ENCODE data around the gene NUP50. TPM values are rescaled to one million over a fixed set of nuclear protein-coding genes. Genes with fewer than 3 reads are reported as not detected.

NUP50 gene
- total and polyA plus RNA-seq, 8 donors: 14.6 to 443 (median 113) TPM

GRCh38 chr22:45202333-45203149 lies 38.8 kb downstream of the NUP50 start:
- peak overlapping the region in 3 of 5 donors; percentile 21 to 59 (median 23) for H3K27ac ChIP-seq

GRCh38 chr22:45203150-45203951 lies 39.6 kb downstream of the NUP50 start:
- Histone ChIP-seq H3K9me3 (no peaks in the 10 kb centered on the region), H3K4me1 (peaks cover 14 to 32% (median 22%) of the 10 kb centered on the region in 4 donors), H3K36me3 (peaks cover 24 to 85% (median 70%) of the 10 kb centered on the region in 4 donors), H3K27ac (no peak overlapping the region), H3K4me3 (no peak overlapping the region), H3K27me3 (no peaks in the 10 kb centered on the region)
- intact Hi-C loops (cut with DNase I; ENCODE audit: low total_unique reads): no loop called here
- 94 to 96% (median 95%) methylated on average over 16 to 40 of the region's 40 CpGs for WGBS, 5 donors
- TF ChIP-seq EP300 (IDR thresholded peaks at IDR 0.05) (no peak), POLR2A (IDR thresholded peaks at IDR 0.05) (no peak), POLR2AphosphoS5 (IDR thresholded peaks at IDR 0.05) (no peak)
- no peak for DNase-seq

More at GRCh38 chr22:45202333-45203149, 38.8 kb downstream of the NUP50 start:
- no peaks in the 10 kb centered on the region for H3K9me3 ChIP-seq
- peaks cover 14 to 25% (median 18%) of the 10 kb centered on the region in 4 donors for H3K4me1 ChIP-seq
- intact Hi-C loops (cut with DNase I; ENCODE audit: low total_unique reads): no loop called here
- H3K27me3 ChIP-seq: no peaks in the 10 kb centered on the region
- no peak overlapping the region for H3K4me3 ChIP-seq
- WGBS, 5 donors: 79 to 91% (median 86%) methylated on average over 18 to 36 of the region's 36 CpGs
- H3K36me3 ChIP-seq: peaks cover 32 to 85% (median 75%) of the 10 kb centered on the region in 4 donors
- TF ChIP-seq POLR2AphosphoS5 (IDR thresholded peaks at IDR 0.05) (no peak), EP300 (IDR thresholded peaks at IDR 0.05) (no peak), POLR2A (IDR thresholded peaks at IDR 0.05) (no peak)
- TF ChIP-seq, protein P1, sequence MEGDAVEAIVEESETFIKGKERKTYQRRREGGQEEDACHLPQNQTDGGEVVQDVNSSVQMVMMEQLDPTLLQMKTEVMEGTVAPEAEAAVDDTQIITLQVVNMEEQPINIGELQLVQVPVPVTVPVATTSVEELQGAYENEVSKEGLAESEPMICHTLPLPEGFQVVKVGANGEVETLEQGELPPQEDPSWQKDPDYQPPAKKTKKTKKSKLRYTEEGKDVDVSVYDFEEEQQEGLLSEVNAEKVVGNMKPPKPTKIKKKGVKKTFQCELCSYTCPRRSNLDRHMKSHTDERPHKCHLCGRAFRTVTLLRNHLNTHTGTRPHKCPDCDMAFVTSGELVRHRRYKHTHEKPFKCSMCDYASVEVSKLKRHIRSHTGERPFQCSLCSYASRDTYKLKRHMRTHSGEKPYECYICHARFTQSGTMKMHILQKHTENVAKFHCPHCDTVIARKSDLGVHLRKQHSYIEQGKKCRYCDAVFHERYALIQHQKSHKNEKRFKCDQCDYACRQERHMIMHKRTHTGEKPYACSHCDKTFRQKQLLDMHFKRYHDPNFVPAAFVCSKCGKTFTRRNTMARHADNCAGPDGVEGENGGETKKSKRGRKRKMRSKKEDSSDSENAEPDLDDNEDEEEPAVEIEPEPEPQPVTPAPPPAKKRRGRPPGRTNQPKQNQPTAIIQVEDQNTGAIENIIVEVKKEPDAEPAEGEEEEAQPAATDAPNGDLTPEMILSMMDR (IDR thresholded peaks at IDR 0.05): no peak
- DNase-seq: no peak

GRCh38 chr22:45204241-45204640 lies 40.5 kb downstream of the NUP50 start:
- peaks cover 17 to 83% (median 62%) of the 10 kb centered on the region in 4 donors for H3K36me3 ChIP-seq
- H3K4me3 ChIP-seq: no peak overlapping the region
- H3K4me1 ChIP-seq: peaks cover 18 to 41% (median 24%) of the 10 kb centered on the region in 4 donors
- H3K27ac ChIP-seq: no peak overlapping the region
- DNase-seq: no peak
- intact Hi-C loops (cut with DNase I; ENCODE audit: low total_unique reads): no loop called here
- TF ChIP-seq POLR2A (IDR thresholded peaks at IDR 0.05): no peak
- TF ChIP-seq, protein P1 (IDR thresholded peaks at IDR 0.05): no peak
- no peak for TF ChIP-seq POLR2AphosphoS5 (IDR thresholded peaks at IDR 0.05)
- TF ChIP-seq EP300 (IDR thresholded peaks at IDR 0.05): no peak
- 87 to 100% (median 92%) methylated on average over 5 to 13 of the region's 13 CpGs for WGBS, 5 donors
- H3K9me3 ChIP-seq: no peaks in the 10 kb centered on the region
- H3K27me3 ChIP-seq: no peaks in the 10 kb centered on the region

DNA sequence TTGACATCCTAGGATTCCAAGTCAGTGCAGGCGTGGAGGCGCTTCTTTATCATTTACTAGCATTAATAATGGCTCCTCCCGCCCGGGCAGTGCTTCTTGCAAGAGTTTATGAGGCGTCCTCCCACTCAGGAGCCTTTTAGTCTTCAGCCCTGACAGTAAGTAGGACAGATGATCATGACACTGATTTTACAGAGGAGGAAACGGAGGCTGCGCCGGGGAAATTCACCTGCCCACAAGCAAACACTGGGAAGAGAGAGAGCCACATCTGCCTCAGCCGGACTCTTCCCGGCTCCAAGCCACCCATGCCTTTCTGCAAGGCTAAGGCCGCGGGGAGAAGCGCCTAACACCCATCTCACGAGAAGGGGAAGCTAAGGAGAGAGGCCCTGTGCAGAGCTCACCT lies 41.1 kb downstream of the NUP50 start:
- Histone ChIP-seq H3K9me3 (no peaks in the 10 kb centered on the region), H3K4me3 (no peak overlapping the region), H3K27ac (no peak overlapping the region), H3K4me1 (peaks cover 24 to 47% (median 30%) of the 10 kb centered on the region in 4 donors), H3K36me3 (peaks cover 13 to 77% (median 56%) of the 10 kb centered on the region in 4 donors), H3K27me3 (no peaks in the 10 kb centered on the region)
- TF ChIP-seq, protein P1 (IDR thresholded peaks at IDR 0.05): no peak
- TF ChIP-seq POLR2A (IDR thresholded peaks at IDR 0.05): no peak
- TF ChIP-seq EP300 (IDR thresholded peaks at IDR 0.05): no peak
- no peak for TF ChIP-seq POLR2AphosphoS5 (IDR thresholded peaks at IDR 0.05)
- DNase-seq: no peak
- 90 to 94% (median 92%) methylated on average over 14 of the region's 14 CpGs for WGBS, 5 donors
- intact Hi-C loops (cut with DNase I; ENCODE audit: low total_unique reads): no loop called here
